ENCODE measurements around the gene ZNF764.

DNA sequence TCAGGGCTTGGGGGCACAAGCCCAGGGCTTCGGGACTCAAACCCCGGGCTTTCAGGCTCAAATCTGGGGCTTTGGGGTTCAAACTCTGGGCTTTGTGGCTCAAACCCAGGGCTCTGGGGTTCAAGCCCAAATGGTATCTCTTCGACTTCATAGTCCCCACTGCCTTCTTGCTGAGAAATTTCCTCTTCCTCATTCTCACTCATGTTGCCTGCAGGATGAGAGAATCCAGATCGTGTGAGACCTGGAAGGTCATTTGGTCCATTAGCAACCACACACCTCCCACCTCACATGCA, 32.4 kb downstream of the ZNF764 start:
- TF ChIP-seq, protein P1, sequence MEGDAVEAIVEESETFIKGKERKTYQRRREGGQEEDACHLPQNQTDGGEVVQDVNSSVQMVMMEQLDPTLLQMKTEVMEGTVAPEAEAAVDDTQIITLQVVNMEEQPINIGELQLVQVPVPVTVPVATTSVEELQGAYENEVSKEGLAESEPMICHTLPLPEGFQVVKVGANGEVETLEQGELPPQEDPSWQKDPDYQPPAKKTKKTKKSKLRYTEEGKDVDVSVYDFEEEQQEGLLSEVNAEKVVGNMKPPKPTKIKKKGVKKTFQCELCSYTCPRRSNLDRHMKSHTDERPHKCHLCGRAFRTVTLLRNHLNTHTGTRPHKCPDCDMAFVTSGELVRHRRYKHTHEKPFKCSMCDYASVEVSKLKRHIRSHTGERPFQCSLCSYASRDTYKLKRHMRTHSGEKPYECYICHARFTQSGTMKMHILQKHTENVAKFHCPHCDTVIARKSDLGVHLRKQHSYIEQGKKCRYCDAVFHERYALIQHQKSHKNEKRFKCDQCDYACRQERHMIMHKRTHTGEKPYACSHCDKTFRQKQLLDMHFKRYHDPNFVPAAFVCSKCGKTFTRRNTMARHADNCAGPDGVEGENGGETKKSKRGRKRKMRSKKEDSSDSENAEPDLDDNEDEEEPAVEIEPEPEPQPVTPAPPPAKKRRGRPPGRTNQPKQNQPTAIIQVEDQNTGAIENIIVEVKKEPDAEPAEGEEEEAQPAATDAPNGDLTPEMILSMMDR (IDR thresholded peaks at IDR 0.05), result no peak
- no peak for TF ChIP-seq POLR2A (IDR thresholded peaks at IDR 0.05)

Data from thyroid gland (tissue), 4 donors.